Loucy (cell line): Measurements from ENCODE around the gene BRD4.

Experiments used
- H2AFZ ChIP-seq: fragments of 200-600 bp; sonication (generic); 2 replicates; pipeline ENCODE4 v1.6.0; 2016; ENCODE audit warnings: antibody characterized with exemption, mild to moderate bottlenecking, low read length, moderate library complexity
- H3F3A ChIP-seq: fragments of 200-600 bp; 2 replicates; pipeline ENCODE4 v1.6.0; 2016; ENCODE audit warnings: antibody characterized with exemption, low read depth, mild to moderate bottlenecking
- H3K27me3 ChIP-seq: fragments of 200-600 bp; sonication (generic); 2 replicates; pipeline ENCODE4 v1.6.1; 2014; ENCODE audit warnings: low read length, mild to moderate bottlenecking; ENCODE audit not compliant: insufficient read depth, poor library complexity, severe bottlenecking
- H3K36me3 ChIP-seq: fragments of 200-600 bp; sonication (generic); 2 replicates; pipeline ENCODE4 v1.6.1; 2016; ENCODE audit warnings: low read length; ENCODE audit not compliant: insufficient read depth
- H3K4me1 ChIP-seq: fragments of 200-600 bp; sonication (generic); 2 replicates; pipeline ENCODE4 v1.5.1; 2014; ENCODE audit warnings: low read length, mild to moderate bottlenecking; ENCODE audit not compliant: insufficient read depth, poor library complexity, severe bottlenecking
- H3K4me2 ChIP-seq: fragments of 200-600 bp; sonication (generic); 2 replicates; pipeline ENCODE4 v1.6.0; 2014; ENCODE audit warnings: antibody characterized with exemption, low read length, low read depth, mild to moderate bottlenecking; ENCODE audit not compliant: poor library complexity, severe bottlenecking
- H3K4me3 ChIP-seq: fragments of 200-600 bp; sonication (generic); 2 replicates; pipeline ENCODE4 v1.5.1; 2014; ENCODE audit warnings: low read length, mild to moderate bottlenecking, mixed read lengths; ENCODE audit not compliant: poor library complexity, severe bottlenecking
- H3K79me2 ChIP-seq: fragments of 200-600 bp; sonication (generic); 2 replicates; pipeline ENCODE4 v1.6.1; 2014; ENCODE audit warnings: low read length; ENCODE audit not compliant: insufficient read depth
- H3K9ac ChIP-seq: fragments of 200-600 bp; sonication (generic); 2 replicates; pipeline ENCODE4 v1.6.0; 2014; ENCODE audit warnings: mild to moderate bottlenecking, low read depth, low read length, moderate library complexity; ENCODE audit not compliant: poor library complexity, severe bottlenecking
- H3K9me2 ChIP-seq: fragments of 200-600 bp; sonication (generic); replicated peaks from 2 replicates; pipeline ENCODE4 v1.6.1; 2016; ENCODE audit warnings: low read depth, low read length, mixed read lengths
- H3K9me3 ChIP-seq: fragments of 200-600 bp; sonication (generic); 2 replicates; pipeline ENCODE4 v1.6.1; 2014; ENCODE audit warnings: mild to moderate bottlenecking, antibody characterized with exemption, low read length, low read depth; ENCODE audit not compliant: insufficient read depth
- H4K20me1 ChIP-seq: fragments of 200-600 bp; sonication (generic); 2 replicates; pipeline ENCODE4 v1.6.0; 2014; ENCODE audit warnings: antibody characterized with exemption, low read length, mild to moderate bottlenecking; ENCODE audit not compliant: insufficient read depth, poor library complexity, severe bottlenecking
- CTCF ChIP-seq: fragments of 200-600 bp; sonication (generic); conservative IDR thresholded peaks from 2 replicates; pipeline ENCODE4 v1.5.1; 2014; ENCODE audit warnings: mild to moderate bottlenecking, antibody characterized with exemption, low read length
- EZH2phosphoT487 ChIP-seq: fragments of 200-600 bp; IDR thresholded peaks from 2 replicates; pipeline ENCODE4 v1.6.1; 2018; ENCODE audit warnings: antibody characterized with exemption, mild to moderate bottlenecking, moderate library complexity, borderline replicate concordance

BRD4 gene

GRCh38 chr19:15244106-15244803, 88.1 kb downstream of the BRD4 start:
- Histone ChIP-seq H3K4me2 (no peak overlapping the region), H3K79me2 (no peaks in the 10 kb centered on the region), H3K27me3 (no peaks in the 10 kb centered on the region), H3K4me1 (no peaks in the 10 kb centered on the region), H2AFZ (no peak overlapping the region), H3K9me3 (no peaks in the 10 kb centered on the region), H3K4me3 (no peak overlapping the region), H3K9ac (no peak overlapping the region), H3K9me2 (no peaks in the 10 kb centered on the region), H4K20me1 (peaks cover 5% of the 10 kb centered on the region), H3F3A (no peaks in the 10 kb centered on the region), H3K36me3 (peaks cover 91% of the 10 kb centered on the region; the same call in 1 of the 2 replicates)
- TF ChIP-seq EZH2phosphoT487: no peak
- no peak for TF ChIP-seq CTCF

- H3K4me1 ChIP-seq: no peaks in the 10 kb centered on the region
- no peaks in the 10 kb centered on the region for H3K79me2 ChIP-seq
- no peaks in the 10 kb centered on the region for H3K9me2 ChIP-seq
- H3K27me3 ChIP-seq: no peaks in the 10 kb centered on the region
- H3K36me3 ChIP-seq: peaks cover 91% of the 10 kb centered on the region; the same call in 1 of the 2 replicates
- H4K20me1 ChIP-seq: peaks cover 2% of the 10 kb centered on the region
- H3K4me3 ChIP-seq: no peak overlapping the region
- no peak for TF ChIP-seq EZH2phosphoT487
- no peak for TF ChIP-seq CTCF
- no peak overlapping the region for H3K4me2 ChIP-seq
- H3F3A ChIP-seq: no peaks in the 10 kb centered on the region
- H2AFZ ChIP-seq: no peak overlapping the region
- H3K9ac ChIP-seq: no peak overlapping the region
- no peaks in the 10 kb centered on the region for H3K9me3 ChIP-seq
Measured at GRCh38 chr19:15243236-15243957, 88.9 kb downstream of the BRD4 start.

- Histone ChIP-seq H3K9ac (no peak overlapping the region), H3K79me2 (no peaks in the 10 kb centered on the region), H3K4me2 (no peak overlapping the region), H3K27me3 (no peaks in the 10 kb centered on the region), H2AFZ (no peak overlapping the region), H3F3A (no peaks in the 10 kb centered on the region), H3K9me2 (no peaks in the 10 kb centered on the region), H4K20me1 (peaks cover 2% of the 10 kb centered on the region), H3K4me3 (no peak overlapping the region), H3K4me1 (no peaks in the 10 kb centered on the region), H3K36me3 (peaks cover 85% of the 10 kb centered on the region; the same call in 1 of the 2 replicates), H3K9me3 (no peaks in the 10 kb centered on the region)
- no peak for TF ChIP-seq CTCF
- TF ChIP-seq EZH2phosphoT487: no peak
Measured at GRCh38 chr19:15241259-15241910, 91.0 kb downstream of the BRD4 start.
